Measurements from ENCODE around the gene TLE1. TPM values are rescaled to one million over a fixed set of nuclear protein-coding genes. Genes with fewer than 3 reads are reported as not detected.

Gene TLE1
- total RNA-seq, 1 experiment from 2014 or later, result 79.3 TPM

- DNase-seq, result no peak
- H4K91ac ChIP-seq (ENCODE audit: insufficient read length, low read depth, low read length), result no peak overlapping the region
- H3K79me1 ChIP-seq (ENCODE audit: insufficient read depth, low read depth, low read length, poor library complexity, severe bottlenecking), result no peaks in the 10 kb centered on the region
- no peak overlapping the region for H2BK20ac ChIP-seq (ENCODE audit: low read depth, low read length, poor library complexity, severe bottlenecking)
- no peak overlapping the region for H4K8ac ChIP-seq (replicated peaks; ENCODE audit: insufficient read length, low read depth, low read length)
- no CpG with 5 or more reads among the region's 2 CpGs for WGBS (ENCODE audit: extremely low coverage, insufficient read length, low lambda C conversion rate)
- H3K79me2 ChIP-seq (ENCODE audit: insufficient read depth, low read length), result no peaks in the 10 kb centered on the region
- TF ChIP-seq, protein P1, sequence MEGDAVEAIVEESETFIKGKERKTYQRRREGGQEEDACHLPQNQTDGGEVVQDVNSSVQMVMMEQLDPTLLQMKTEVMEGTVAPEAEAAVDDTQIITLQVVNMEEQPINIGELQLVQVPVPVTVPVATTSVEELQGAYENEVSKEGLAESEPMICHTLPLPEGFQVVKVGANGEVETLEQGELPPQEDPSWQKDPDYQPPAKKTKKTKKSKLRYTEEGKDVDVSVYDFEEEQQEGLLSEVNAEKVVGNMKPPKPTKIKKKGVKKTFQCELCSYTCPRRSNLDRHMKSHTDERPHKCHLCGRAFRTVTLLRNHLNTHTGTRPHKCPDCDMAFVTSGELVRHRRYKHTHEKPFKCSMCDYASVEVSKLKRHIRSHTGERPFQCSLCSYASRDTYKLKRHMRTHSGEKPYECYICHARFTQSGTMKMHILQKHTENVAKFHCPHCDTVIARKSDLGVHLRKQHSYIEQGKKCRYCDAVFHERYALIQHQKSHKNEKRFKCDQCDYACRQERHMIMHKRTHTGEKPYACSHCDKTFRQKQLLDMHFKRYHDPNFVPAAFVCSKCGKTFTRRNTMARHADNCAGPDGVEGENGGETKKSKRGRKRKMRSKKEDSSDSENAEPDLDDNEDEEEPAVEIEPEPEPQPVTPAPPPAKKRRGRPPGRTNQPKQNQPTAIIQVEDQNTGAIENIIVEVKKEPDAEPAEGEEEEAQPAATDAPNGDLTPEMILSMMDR (conservative IDR thresholded peaks at IDR 0.05), result no peak
- no peak overlapping the region for H2AFZ ChIP-seq (ENCODE audit: low read length)
- no peak overlapping the region for H2BK12ac ChIP-seq (ENCODE audit: insufficient read length, low read depth, low read length)
- no peak overlapping the region for H2BK15ac ChIP-seq (ENCODE audit: low read depth, low read length)
- no peak overlapping the region for H3T11ph ChIP-seq (ENCODE audit: low read length)
- H3K27ac ChIP-seq (ENCODE audit: insufficient read length, low read depth, low read length), result no peak overlapping the region
- H3K23ac ChIP-seq (ENCODE audit: insufficient read length, low read depth, low read length), result no peak overlapping the region
- Mint-ChIP-seq H3K27ac (no peak overlapping the region; a peak in 1 of 7 replicates), H3K27me3 (ENCODE audit: low read depth) (peaks cover 6% of the 10 kb centered on the region), H3K4me3 (no peak overlapping the region), H3K36me3 (ENCODE audit: insufficient read depth in 1 of 3, low read depth in 3 of 3) (no peaks in the 10 kb centered on the region), H3K4me1 (peaks cover 30 to 31% of the 10 kb centered on the region in 2 experiments), H3K9me3 (no peaks in the 10 kb centered on the region)
- H3K4me1 ChIP-seq (ENCODE audit: insufficient read depth, low read length), result peaks cover 4% of the 10 kb centered on the region; the same call in 1 of the 2 replicates
- H4K20me1 ChIP-seq (ENCODE audit: control insufficient read depth, insufficient read depth, insufficient read length), result no peaks in the 10 kb centered on the region
- H3K14ac ChIP-seq (ENCODE audit: insufficient read depth, low read length), result no peak overlapping the region
- no peak overlapping the region for H2BK120ac ChIP-seq (ENCODE audit: low read depth, low read length, poor library complexity, severe bottlenecking)
- no peaks in the 10 kb centered on the region for H3K27me3 ChIP-seq (ENCODE audit: insufficient read depth, low read length)
- H3K23me2 ChIP-seq (ENCODE audit: insufficient read length, low read depth, low read length, poor library complexity, severe bottlenecking), result no peaks in the 10 kb centered on the region
- H3K18ac ChIP-seq (ENCODE audit: insufficient read length, low read depth, low read length), result no peak overlapping the region
- no peak overlapping the region for H3K56ac ChIP-seq (ENCODE audit: insufficient read length, low read depth, low read length)
- H3K4ac ChIP-seq (ENCODE audit: low read depth, low read length), result no peak overlapping the region
- no peak overlapping the region for H3K9ac ChIP-seq (ENCODE audit: extremely low read depth, insufficient read length, low read length)
- no peaks in the 10 kb centered on the region for H3K9me3 ChIP-seq (ENCODE audit: control insufficient read depth, low read depth, low read length)
- H2AK5ac ChIP-seq (ENCODE audit: insufficient read length, low read length), result no peak overlapping the region
- H4K5ac ChIP-seq (ENCODE audit: insufficient read length, low read depth, low read length), result no peak overlapping the region
- no peak overlapping the region for H2BK5ac ChIP-seq (ENCODE audit: insufficient read length, low read length)
- no peak overlapping the region for H3K4me2 ChIP-seq (ENCODE audit: insufficient read depth, insufficient read length, low read length)
These were observed 125.6 kb downstream of the TLE1 start for GRCh38 chr9:81563739-81564138.
